Suprapubic skin (tissue), 4 donors: Measurements from ENCODE around the gene VPS41. TPM values are rescaled to one million over a fixed set of nuclear protein-coding genes. Genes with fewer than 3 reads are reported as not detected.

Experiments used
- DNase-seq, 2 donors: peaks; one replicate each; pipeline ENCODE4 v3.0.0-alpha.2; 2019; ENCODE audit warnings: low spot score in 2 of 2
- H3K27ac ChIP-seq: fragments of 200-600 bp; sonication (generic); one replicate; pipeline ENCODE4 v1.5.1; 2019
- H3K27me3 ChIP-seq: fragments of 200-600 bp; sonication (generic); one replicate; pipeline ENCODE4 v1.5.1; 2019
- H3K36me3 ChIP-seq: fragments of 200-600 bp; sonication (generic); one replicate; pipeline ENCODE4 v1.5.1; 2019
- H3K4me1 ChIP-seq: fragments of 200-600 bp; sonication (generic); one replicate; pipeline ENCODE4 v1.5.1; 2019
- H3K4me3 ChIP-seq: fragments of 200-600 bp; sonication (generic); one replicate; pipeline ENCODE4 v1.5.1; 2019; ENCODE audit warnings: mild to moderate bottlenecking
- H3K9me3 ChIP-seq: fragments of 200-600 bp; sonication (generic); one replicate; pipeline ENCODE4 v1.5.1; 2019
- CTCF ChIP-seq, 2 donors: fragments of 200-600 bp in 1 of 2; fragments of 450-650 bp in 1 of 2; sonication (generic) in 1 of 2; IDR thresholded peaks; one replicate each; pipeline ENCODE4 v1.5.1; 2016 to 2019; ENCODE audit warnings: antibody characterized with exemption in 2 of 2, mild to moderate bottlenecking in 1 of 2, moderate library complexity in 1 of 2
- EP300 ChIP-seq: sonication (generic); formaldehyde crosslinking; IDR thresholded peaks from one replicate; pipeline ENCODE4 v1.6.1; 2017; ENCODE audit warnings: antibody characterized with exemption
- POLR2A ChIP-seq, 2 donors: fragments of 450-650 bp; IDR thresholded peaks; one replicate each; pipeline ENCODE4 v1.6.1; 2017; ENCODE audit warnings: antibody characterized with exemption in 2 of 2, mild to moderate bottlenecking in 2 of 2, moderate library complexity in 2 of 2
- POLR2AphosphoS5 ChIP-seq, 3 donors: sonication (generic); formaldehyde crosslinking; IDR thresholded peaks; one replicate each; pipeline ENCODE4 v1.6.1; 2017; ENCODE audit warnings: antibody characterized with exemption in 3 of 3
- WGBS: methylation state at CpG from one replicate; pipeline ENCODE4 v1.1.5; 2018; 5-methylcytosine and 5-hydroxymethylcytosine counted together
- total RNA-seq, 4 donors: library from RNA; depleted of rRNA; stranded (reverse); fragments of >200 nt; gene quantifications; one replicate each; pipeline ENCODE4 v1.1.0, GENCODE V29; 2016

Gene VPS41
- total RNA-seq, 4 donors from 2014 or later = 28.6 to 65.5 (median 38.1) TPM

GRCh38 chr7:38709123-38709522 lies 199.9 kb downstream of the VPS41 start:
- no peaks in the 10 kb centered on the region for H3K4me1 ChIP-seq

GRCh38 chr7:38704751-38705150 lies 204.2 kb downstream of the VPS41 start:
- no peaks in the 10 kb centered on the region for H3K4me1 ChIP-seq
- TF ChIP-seq EP300 (no peak), POLR2AphosphoS5 (IDR thresholded peaks at IDR 0.05) (no peak), POLR2A (IDR thresholded peaks at IDR 0.05) (no peak), CTCF (IDR thresholded peaks at IDR 0.05) (no peak)
- no peaks in the 10 kb centered on the region for H3K9me3 ChIP-seq
- no peaks in the 10 kb centered on the region for H3K27me3 ChIP-seq
- H3K36me3 ChIP-seq = no peaks in the 10 kb centered on the region
- no peak overlapping the region for H3K27ac ChIP-seq
- no peak overlapping the region for H3K4me3 ChIP-seq
- DNase-seq = no peak

More at GRCh38 chr7:38709123-38709522, 199.9 kb downstream of the VPS41 start:
- no peak for DNase-seq
- Histone ChIP-seq H3K36me3 (no peaks in the 10 kb centered on the region), H3K9me3 (no peaks in the 10 kb centered on the region), H3K4me3 (no peak overlapping the region), H3K27ac (no peak overlapping the region), H3K27me3 (no peaks in the 10 kb centered on the region)
- 79% methylated on average over 4 of the region's 4 CpGs for WGBS
- TF ChIP-seq CTCF (IDR thresholded peaks at IDR 0.05) (no peak), POLR2A (IDR thresholded peaks at IDR 0.05) (no peak), EP300 (no peak), POLR2AphosphoS5 (IDR thresholded peaks at IDR 0.05) (no peak)

- no peaks in the 10 kb centered on the region for H3K9me3 ChIP-seq
- no peaks in the 10 kb centered on the region for H3K4me1 ChIP-seq
- H3K27ac ChIP-seq = no peak overlapping the region
- no peak for DNase-seq
- no peak for TF ChIP-seq EP300
- no peak for TF ChIP-seq POLR2AphosphoS5 (IDR thresholded peaks at IDR 0.05)
- no peak for TF ChIP-seq CTCF (IDR thresholded peaks at IDR 0.05)
- no peak for TF ChIP-seq POLR2A (IDR thresholded peaks at IDR 0.05)
- no peak overlapping the region for H3K4me3 ChIP-seq
- H3K27me3 ChIP-seq = no peaks in the 10 kb centered on the region
- no peaks in the 10 kb centered on the region for H3K36me3 ChIP-seq
- 63% methylated on average over 4 of the region's 4 CpGs for WGBS
Measured at GRCh38 chr7:38704041-38704547, 204.9 kb downstream of the VPS41 start.

GRCh38 chr7:38703093-38703492 lies 205.9 kb downstream of the VPS41 start:
- no peak for TF ChIP-seq POLR2A (IDR thresholded peaks at IDR 0.05)
- TF ChIP-seq CTCF (IDR thresholded peaks at IDR 0.05) = no peak
- TF ChIP-seq EP300 = no peak
- no peak for TF ChIP-seq POLR2AphosphoS5 (IDR thresholded peaks at IDR 0.05)
- Histone ChIP-seq H3K4me1 (no peaks in the 10 kb centered on the region), H3K9me3 (no peaks in the 10 kb centered on the region), H3K27me3 (no peaks in the 10 kb centered on the region), H3K27ac (no peak overlapping the region), H3K36me3 (no peaks in the 10 kb centered on the region), H3K4me3 (no peak overlapping the region)
- DNase-seq = no peak
- 86% methylated on average over 4 of the region's 4 CpGs for WGBS

- no peaks in the 10 kb centered on the region for H3K4me1 ChIP-seq
- 92% methylated on average over 10 of the region's 10 CpGs for WGBS
Measured at GRCh38 chr7:38702002-38702535, 206.9 kb downstream of the VPS41 start.

More at GRCh38 chr7:38702002-38702535, 206.9 kb downstream of the VPS41 start:
- Histone ChIP-seq H3K4me3 (no peak overlapping the region), H3K36me3 (no peaks in the 10 kb centered on the region), H3K9me3 (no peaks in the 10 kb centered on the region), H3K27me3 (no peaks in the 10 kb centered on the region), H3K27ac (no peak overlapping the region)
- no peak for TF ChIP-seq EP300
- no peak for TF ChIP-seq POLR2A (IDR thresholded peaks at IDR 0.05)
- TF ChIP-seq CTCF (IDR thresholded peaks at IDR 0.05) = no peak
- no peak for TF ChIP-seq POLR2AphosphoS5 (IDR thresholded peaks at IDR 0.05)
- no peak for DNase-seq
